ENCODE data around the gene OPN3.

DNA sequence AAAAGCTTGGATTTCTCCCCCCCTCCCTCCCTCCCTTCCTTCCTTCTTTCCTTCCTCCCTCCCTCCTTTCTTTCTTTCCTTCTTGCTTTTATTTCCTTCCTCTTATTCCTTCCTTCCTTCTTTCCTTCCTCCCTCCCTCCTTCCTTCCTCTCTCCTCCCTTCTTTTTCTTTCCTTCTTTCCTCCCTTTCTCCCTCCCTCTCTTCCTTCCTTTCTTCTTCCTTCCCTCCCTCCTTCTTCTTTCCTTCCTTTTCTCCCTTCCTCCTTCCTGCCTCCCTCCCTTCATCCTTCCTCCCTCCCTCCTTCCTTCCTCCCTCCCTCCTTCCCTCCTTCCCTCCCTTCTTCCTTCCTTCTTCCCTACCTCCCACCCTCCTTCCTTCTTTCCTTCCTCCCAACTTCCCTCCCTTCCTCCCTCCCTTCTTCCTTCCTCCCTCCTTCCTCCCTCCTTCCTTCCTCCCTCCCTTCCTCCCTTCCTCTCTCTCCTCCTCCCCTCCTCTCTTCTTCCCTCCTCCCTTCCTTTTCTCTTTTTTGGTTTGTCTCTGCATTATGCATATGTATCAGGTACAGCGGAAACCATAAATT lies 34.7 kb upstream of the OPN3 start:
- TF ChIP-seq, protein P1, sequence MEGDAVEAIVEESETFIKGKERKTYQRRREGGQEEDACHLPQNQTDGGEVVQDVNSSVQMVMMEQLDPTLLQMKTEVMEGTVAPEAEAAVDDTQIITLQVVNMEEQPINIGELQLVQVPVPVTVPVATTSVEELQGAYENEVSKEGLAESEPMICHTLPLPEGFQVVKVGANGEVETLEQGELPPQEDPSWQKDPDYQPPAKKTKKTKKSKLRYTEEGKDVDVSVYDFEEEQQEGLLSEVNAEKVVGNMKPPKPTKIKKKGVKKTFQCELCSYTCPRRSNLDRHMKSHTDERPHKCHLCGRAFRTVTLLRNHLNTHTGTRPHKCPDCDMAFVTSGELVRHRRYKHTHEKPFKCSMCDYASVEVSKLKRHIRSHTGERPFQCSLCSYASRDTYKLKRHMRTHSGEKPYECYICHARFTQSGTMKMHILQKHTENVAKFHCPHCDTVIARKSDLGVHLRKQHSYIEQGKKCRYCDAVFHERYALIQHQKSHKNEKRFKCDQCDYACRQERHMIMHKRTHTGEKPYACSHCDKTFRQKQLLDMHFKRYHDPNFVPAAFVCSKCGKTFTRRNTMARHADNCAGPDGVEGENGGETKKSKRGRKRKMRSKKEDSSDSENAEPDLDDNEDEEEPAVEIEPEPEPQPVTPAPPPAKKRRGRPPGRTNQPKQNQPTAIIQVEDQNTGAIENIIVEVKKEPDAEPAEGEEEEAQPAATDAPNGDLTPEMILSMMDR (IDR thresholded peaks at IDR 0.05) = no peak
- TF ChIP-seq POLR2A (IDR thresholded peaks at IDR 0.05) = no peak

All from vagina (tissue), 2 donors.